Measurements from ENCODE around the gene CORO6. TPM values are rescaled to one million over a fixed set of nuclear protein-coding genes. Genes with fewer than 3 reads are reported as not detected.

Gene CORO6
- total RNA-seq, 8 experiments from 2014 or later, result 0.42 to 24.2 (median 2.3) TPM

- 1 to 83% (median 20%) methylated on average over 1 to 15 of the region's 25 CpGs; no CpG with 5 or more reads in 2 of the 10 experiments for WGBS, 10 experiments
- in situ Hi-C loops (cut with MboI; ENCODE audit: low pct_unique_long_range_greater_than_20kb in 2 of 9, low sequenced_read_pairs in 9 of 9, unreplicated experiment in 9 of 9), result no loop called here
- H3K27ac ChIP-seq, result no peak overlapping the region
- H3K4me3 ChIP-seq, result peak overlapping the region; percentile 2 to 98 (median 11)
- peaks cover 52 to 58% of the 10 kb centered on the region in 2 donors for H3K4me1 ChIP-seq (replicated peaks in 1 of 2)
- peak; percentile 15 to 66 (median 62) for ATAC-seq (replicated peaks in 6 of 8)
Measured at GRCh38 chr17:29591737-29592608, 30.7 kb downstream of the CORO6 start.

GRCh38 chr17:29591146-29591736, 31.5 kb downstream of the CORO6 start:
- WGBS, 10 experiments, result 0 to 3% methylated on average over 1 to 8 of the region's 31 CpGs; no CpG with 5 or more reads in 8 of the 10 experiments
- H3K4me1 ChIP-seq (replicated peaks in 1 of 2), result peaks cover 45 to 50% of the 10 kb centered on the region in 2 donors
- H3K27ac ChIP-seq, result peak overlapping the region; percentile 74 to 80
- peak; percentile 2 to 38 (median 18) for ATAC-seq (replicated peaks in 6 of 8)
- in situ Hi-C loops (cut with MboI; ENCODE audit: low pct_unique_long_range_greater_than_20kb in 2 of 9, low sequenced_read_pairs in 9 of 9, unreplicated experiment in 9 of 9), result no loop called here
- H3K4me3 ChIP-seq, result peak overlapping the region; percentile 2 to 21 (median 11)

GRCh38 chr17:29590411-29591145, 32.1 kb downstream of the CORO6 start:
- H3K4me1 ChIP-seq (replicated peaks in 1 of 2), result peaks cover 40 to 44% of the 10 kb centered on the region in 2 donors
- WGBS, 10 experiments, result 0 to 30% (median 16%) methylated on average over 2 to 12 of the region's 30 CpGs; no CpG with 5 or more reads in 3 of the 10 experiments
- peak overlapping the region; percentile 74 to 80 for H3K27ac ChIP-seq

GRCh38 chr17:29589524-29590410, 32.9 kb downstream of the CORO6 start, which contains the start of gene GIT1:
GIT1 (minus strand) TSS chr17:29589648; CDS start chr17:29589378, 270 bp downstream.
- in situ Hi-C loops (cut with MboI; ENCODE audit: low pct_unique_long_range_greater_than_20kb in 2 of 9, low sequenced_read_pairs in 9 of 9, unreplicated experiment in 9 of 9), result no loop called here
- H3K27ac ChIP-seq, result peak within 1 kb of the TSS; percentile 74 to 80
- H3K4me1 ChIP-seq (replicated peaks in 1 of 2), result peaks cover 37 to 50% of the 10 kb centered on the region in 2 donors
- peak within 1 kb of the TSS; percentile 56 to 90 (median 75) for H3K4me3 ChIP-seq
- WGBS, 10 experiments, result 0 to 40% (median 19%) methylated on average over 1 to 5 of the region's 70 CpGs; no CpG with 5 or more reads in 7 of the 10 experiments
- ATAC-seq (replicated peaks in 6 of 8), result peak; percentile 41 to 66 (median 60)

More at GRCh38 chr17:29590411-29591145, 32.1 kb downstream of the CORO6 start:
- ATAC-seq (replicated peaks in 6 of 8), result peak in 6 of 8 experiments; percentile 0 to 24 (median 11)
- peak overlapping the region in 4 of 5 donors; percentile 11 to 90 (median 73) for H3K4me3 ChIP-seq
- in situ Hi-C loops (cut with MboI; ENCODE audit: low pct_unique_long_range_greater_than_20kb in 2 of 9, low sequenced_read_pairs in 9 of 9, unreplicated experiment in 9 of 9), result no loop called here

GRCh38 chr17:29588562-29589411, 33.9 kb downstream of the CORO6 start:
- peaks cover 46 to 54% of the 10 kb centered on the region in 2 donors for H3K4me1 ChIP-seq (replicated peaks in 1 of 2)
- H3K4me3 ChIP-seq, result peak overlapping the region; percentile 56 to 90 (median 75)
- in situ Hi-C loops (cut with MboI; ENCODE audit: low pct_unique_long_range_greater_than_20kb in 2 of 9, low sequenced_read_pairs in 9 of 9, unreplicated experiment in 9 of 9), result no loop called here
- H3K27ac ChIP-seq, result peak overlapping the region; percentile 74 to 80
- peak; percentile 5 to 22 (median 12) for ATAC-seq (replicated peaks in 6 of 8)
- WGBS, 10 experiments, result 0 to 7% (median 3%) methylated on average over 2 to 6 of the region's 72 CpGs; no CpG with 5 or more reads in 7 of the 10 experiments

- Histone ChIP-seq H3K4me1 (replicated peaks in 1 of 2) (peaks cover 48 to 56% of the 10 kb centered on the region in 2 donors), H3K27ac (no peak overlapping the region), H3K4me3 (peak overlapping the region; percentile 56 to 90 (median 75))
- WGBS, 10 experiments, result 0 to 57% (median 32%) methylated on average over 2 to 3 of the region's 8 CpGs; no CpG with 5 or more reads in 6 of the 10 experiments
- in situ Hi-C loops (cut with MboI; ENCODE audit: low pct_unique_long_range_greater_than_20kb in 2 of 9, low sequenced_read_pairs in 9 of 9, unreplicated experiment in 9 of 9), result no loop called here
- ATAC-seq (replicated peaks in 6 of 8), result no peak
Measured at GRCh38 chr17:29588017-29588561, 34.6 kb downstream of the CORO6 start.

- in situ Hi-C loops (cut with MboI; ENCODE audit: low pct_unique_long_range_greater_than_20kb in 2 of 9, low sequenced_read_pairs in 9 of 9, unreplicated experiment in 9 of 9), result no loop called here
- Histone ChIP-seq H3K4me1 (replicated peaks in 1 of 2) (peaks cover 45 to 53% of the 10 kb centered on the region in 2 donors), H3K27ac (no peak overlapping the region), H3K4me3 (peak overlapping the region in 1 of 5 donors; percentile 79)
- WGBS, 10 experiments, result 73 to 100% (median 82%) methylated on average over 1 to 4 of the region's 6 CpGs; no CpG with 5 or more reads in 5 of the 10 experiments
- ATAC-seq (replicated peaks in 6 of 8), result no peak
Measured at GRCh38 chr17:29587591-29587990, 35.1 kb downstream of the CORO6 start.

- Histone ChIP-seq H3K4me3 (no peak overlapping the region), H3K4me1 (replicated peaks in 1 of 2) (peaks cover 39 to 46% of the 10 kb centered on the region in 2 donors), H3K27ac (no peak overlapping the region)
- 80 to 100% (median 84%) methylated on average over 2 to 4 of the region's 9 CpGs; no CpG with 5 or more reads in 5 of the 10 experiments for WGBS, 10 experiments
- no peak for ATAC-seq (replicated peaks in 6 of 8)
- in situ Hi-C loops (cut with MboI; ENCODE audit: low pct_unique_long_range_greater_than_20kb in 2 of 9, low sequenced_read_pairs in 9 of 9, unreplicated experiment in 9 of 9), result no loop called here
Measured at GRCh38 chr17:29586676-29587469, 35.8 kb downstream of the CORO6 start.

GRCh38 chr17:29585080-29585751, 37.5 kb downstream of the CORO6 start:
- 0 to 100% (median 75%) methylated on average over 1 to 2 of the region's 8 CpGs; no CpG with 5 or more reads in 5 of the 10 experiments for WGBS, 10 experiments
- no peak overlapping the region for H3K4me3 ChIP-seq
- no peak overlapping the region for H3K27ac ChIP-seq
- no peak for ATAC-seq (replicated peaks in 6 of 8)
- H3K4me1 ChIP-seq (replicated peaks in 1 of 2), result peaks cover 33 to 42% of the 10 kb centered on the region in 2 donors
- in situ Hi-C loops (cut with MboI; ENCODE audit: low pct_unique_long_range_greater_than_20kb in 2 of 9, low sequenced_read_pairs in 9 of 9, unreplicated experiment in 9 of 9), result no loop called here
